ENCODE measurements around the gene DYNC1LI1. TPM values are rescaled to one million over a fixed set of nuclear protein-coding genes. Genes with fewer than 3 reads are reported as not detected.
A peak's percentile ranks its signal among the peaks of the same experiment; 100 is the strongest.

The DYNC1LI1 gene
- polyA plus RNA-seq, 1 experiment = 53.4 TPM

- Histone ChIP-seq H3K9me3 (ENCODE audit: control insufficient read depth, insufficient read depth, low read length) (no peaks in the 10 kb centered on the region), H3K4me3 (ENCODE audit: low read depth, low read length) (peak within 1 kb of the TSS; percentile 94), H3K27me3 (ENCODE audit: control insufficient read depth, insufficient read depth, low read length) (no peaks in the 10 kb centered on the region), H3K27ac (ENCODE audit: low read depth, low read length) (peak within 1 kb of the TSS; percentile 91)
- peak; percentile 49 for DNase-seq (ENCODE audit: low read depth, low spot score)
- POLR2A ChIA-PET = interaction anchor here (1.1 kb wide), 1 partner anchor 68 kb away, joined by 3 read pairs; the partner anchor contains the start of gene DYNC1LI1
- CTCF ChIA-PET = interaction anchor here (0.7 to 1.6 kb wide), 6 partner anchors 8 to 204 kb away, joined by 3 to 6 read pairs (median 4); no protein-coding TSS in a partner anchor
- TF ChIP-seq CTCF (IDR thresholded peaks at IDR 0.05; ENCODE audit: low read depth, low read length) = no peak
Observed at GRCh38 chr3:32502118-32502945, 68.3 kb downstream of the DYNC1LI1 start, which contains the start of gene CMTM6. Gene CMTM6, minus strand, starts transcription at chr3:32502852. Its CDS starts 107 bp downstream, at chr3:32502745.

GRCh38 chr3:32501783-32502117 is 68.9 kb downstream of the DYNC1LI1 start:
- peak overlapping the region; percentile 94 for H3K4me3 ChIP-seq (ENCODE audit: low read depth, low read length)
- H3K27ac ChIP-seq (ENCODE audit: low read depth, low read length) = no peak overlapping the region
- POLR2A ChIA-PET = interaction anchor here (1.1 kb wide), 1 partner anchor 68 kb away, joined by 3 read pairs; the partner anchor contains the start of gene DYNC1LI1
- TF ChIP-seq CTCF (IDR thresholded peaks at IDR 0.05; ENCODE audit: low read depth, low read length) = no peak
- CTCF ChIA-PET = interaction anchor here (0.6 to 1.6 kb wide), 6 partner anchors 8 to 203 kb away, joined by 3 to 9 read pairs (median 6); partner anchors contain the start of gene CMTM7
- H3K9me3 ChIP-seq (ENCODE audit: control insufficient read depth, insufficient read depth, low read length) = no peaks in the 10 kb centered on the region
- no peaks in the 10 kb centered on the region for H3K27me3 ChIP-seq (ENCODE audit: control insufficient read depth, insufficient read depth, low read length)
- DNase-seq (ENCODE audit: low read depth, low spot score) = no peak

GRCh38 chr3:32500880-32501782 is 69.5 kb downstream of the DYNC1LI1 start:
- ChIA-PET CTCF (interaction anchor here (0.6 to 1.6 kb wide), 7 partner anchors 9 to 203 kb away, joined by 3 to 9 read pairs (median 4); partner anchors contain the start of gene CMTM7), POLR2A (interaction anchor here (0.6 kb wide), 1 partner anchor 277 kb away, joined by 4 read pairs; no protein-coding TSS in a partner anchor)
- H3K9me3 ChIP-seq (ENCODE audit: control insufficient read depth, insufficient read depth, low read length) = no peaks in the 10 kb centered on the region
- no peak for DNase-seq (ENCODE audit: low read depth, low spot score)
- H3K27me3 ChIP-seq (ENCODE audit: control insufficient read depth, insufficient read depth, low read length) = no peaks in the 10 kb centered on the region
- peak overlapping the region; percentile 94 for H3K4me3 ChIP-seq (ENCODE audit: low read depth, low read length)
- H3K27ac ChIP-seq (ENCODE audit: low read depth, low read length) = no peak overlapping the region
- TF ChIP-seq CTCF (IDR thresholded peaks at IDR 0.05; ENCODE audit: low read depth, low read length) = no peak

GRCh38 chr3:32500231-32500630 is 70.4 kb downstream of the DYNC1LI1 start:
- CTCF ChIA-PET = interaction anchor here (1.5 to 2.3 kb wide), 3 partner anchors 9 to 125 kb away, joined by 7 to 11 read pairs (median 9); no protein-coding TSS in a partner anchor
- Histone ChIP-seq H3K4me3 (ENCODE audit: low read depth, low read length) (no peak overlapping the region), H3K9me3 (ENCODE audit: control insufficient read depth, insufficient read depth, low read length) (no peaks in the 10 kb centered on the region), H3K27me3 (ENCODE audit: control insufficient read depth, insufficient read depth, low read length) (no peaks in the 10 kb centered on the region), H3K27ac (ENCODE audit: low read depth, low read length) (no peak overlapping the region)
- POLR2A ChIA-PET = no interaction called here
- no peak for DNase-seq (ENCODE audit: low read depth, low spot score)
- TF ChIP-seq CTCF (IDR thresholded peaks at IDR 0.05; ENCODE audit: low read depth, low read length) = no peak

Measured in AG04450 (cell line).